Measurements from ENCODE around the gene ELF2.

DNA sequence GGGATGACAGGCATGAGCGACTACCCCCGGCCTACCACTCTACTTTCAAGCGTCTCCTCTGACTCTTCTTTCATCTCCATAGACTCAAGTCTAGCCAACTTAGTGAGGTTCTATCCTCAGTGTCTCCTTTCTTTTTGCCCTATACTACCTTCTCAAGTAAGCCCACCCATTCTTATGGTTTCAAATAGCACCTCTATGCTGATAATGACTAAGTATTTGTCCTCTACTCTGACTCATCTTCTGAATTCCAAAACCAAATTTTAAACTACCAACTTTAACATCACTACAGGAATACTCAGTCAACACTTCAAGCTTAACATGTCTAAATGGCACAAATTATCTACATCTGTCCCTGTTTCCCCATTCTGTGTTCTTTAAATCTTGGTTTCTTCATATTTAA, 47.8 kb downstream of the ELF2 start:
- TF ChIP-seq, protein P1, sequence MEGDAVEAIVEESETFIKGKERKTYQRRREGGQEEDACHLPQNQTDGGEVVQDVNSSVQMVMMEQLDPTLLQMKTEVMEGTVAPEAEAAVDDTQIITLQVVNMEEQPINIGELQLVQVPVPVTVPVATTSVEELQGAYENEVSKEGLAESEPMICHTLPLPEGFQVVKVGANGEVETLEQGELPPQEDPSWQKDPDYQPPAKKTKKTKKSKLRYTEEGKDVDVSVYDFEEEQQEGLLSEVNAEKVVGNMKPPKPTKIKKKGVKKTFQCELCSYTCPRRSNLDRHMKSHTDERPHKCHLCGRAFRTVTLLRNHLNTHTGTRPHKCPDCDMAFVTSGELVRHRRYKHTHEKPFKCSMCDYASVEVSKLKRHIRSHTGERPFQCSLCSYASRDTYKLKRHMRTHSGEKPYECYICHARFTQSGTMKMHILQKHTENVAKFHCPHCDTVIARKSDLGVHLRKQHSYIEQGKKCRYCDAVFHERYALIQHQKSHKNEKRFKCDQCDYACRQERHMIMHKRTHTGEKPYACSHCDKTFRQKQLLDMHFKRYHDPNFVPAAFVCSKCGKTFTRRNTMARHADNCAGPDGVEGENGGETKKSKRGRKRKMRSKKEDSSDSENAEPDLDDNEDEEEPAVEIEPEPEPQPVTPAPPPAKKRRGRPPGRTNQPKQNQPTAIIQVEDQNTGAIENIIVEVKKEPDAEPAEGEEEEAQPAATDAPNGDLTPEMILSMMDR (conservative IDR thresholded peaks at IDR 0.05 in 1 of 2, IDR thresholded peaks at IDR 0.05 in 1 of 2; ENCODE audit: low read depth in 1 of 2, low read length in 2 of 2): no peak
- no peak for TF ChIP-seq EZH2 (IDR thresholded peaks at IDR 0.05; ENCODE audit: low read length, missing control alignments)

Measured in fibroblast of lung (primary cell).